ENCODE results near the gene CHAF1B. TPM values are rescaled to one million over a fixed set of nuclear protein-coding genes. Genes with fewer than 3 reads are reported as not detected.
"Not testable (repeated sequence)": the region's sequence is repeated elsewhere in the genome, so short reads cannot be mapped to it uniquely, and the experiment has no call there.

Gene CHAF1B
- total RNA-seq, 1 donor from 2014 or later, result 33.4 TPM

GRCh38 chr21:36399736-36400135 is 14.5 kb downstream of the CHAF1B start:
- H3K27ac Mint-ChIP-seq; H3K27me3 Mint-ChIP-seq; H3K4me3 Mint-ChIP-seq; DNase-seq; H3K9me3 Mint-ChIP-seq; intact Hi-C loops (cut with micrococcal nuclease); H3K4me1 Mint-ChIP-seq: not testable (repeated sequence)
- peaks cover 48% of the 10 kb centered on the region for H3K36me3 Mint-ChIP-seq (ENCODE audit: low read depth)

GRCh38 chr21:36400719-36401118 is 15.5 kb downstream of the CHAF1B start:
- no peaks in the 10 kb centered on the region for H3K27me3 Mint-ChIP-seq
- no peak for DNase-seq
- no peak overlapping the region for H3K4me3 Mint-ChIP-seq
- H3K36me3 Mint-ChIP-seq (ENCODE audit: low read depth), result peaks cover 46% of the 10 kb centered on the region
- H3K27ac Mint-ChIP-seq, result no peak overlapping the region
- no peaks in the 10 kb centered on the region for H3K9me3 Mint-ChIP-seq
- intact Hi-C loops (cut with micrococcal nuclease), result no loop called here
- no peaks in the 10 kb centered on the region for H3K4me1 Mint-ChIP-seq

GRCh38 chr21:36402339-36402738 is 17.1 kb downstream of the CHAF1B start:
- H3K27ac Mint-ChIP-seq, result no peak overlapping the region
- H3K4me3 Mint-ChIP-seq, result no peak overlapping the region
- H3K4me1 Mint-ChIP-seq, result no peaks in the 10 kb centered on the region
- peaks cover 39% of the 10 kb centered on the region for H3K36me3 Mint-ChIP-seq (ENCODE audit: low read depth)
- no peaks in the 10 kb centered on the region for H3K9me3 Mint-ChIP-seq
- DNase-seq, result no peak
- H3K27me3 Mint-ChIP-seq, result no peaks in the 10 kb centered on the region
- intact Hi-C loops (cut with micrococcal nuclease), result no loop called here

- Mint-ChIP-seq H3K36me3 (ENCODE audit: low read depth) (peaks cover 40% of the 10 kb centered on the region), H3K27me3 (no peaks in the 10 kb centered on the region), H3K27ac (no peak overlapping the region), H3K4me1 (no peaks in the 10 kb centered on the region), H3K4me3 (no peak overlapping the region), H3K9me3 (no peaks in the 10 kb centered on the region)
- no peak for DNase-seq
- intact Hi-C loops (cut with micrococcal nuclease), result no loop called here
These were observed 18.5 kb downstream of the CHAF1B start for GRCh38 chr21:36403713-36404112.

GRCh38 chr21:36408568-36408967 is 23.4 kb downstream of the CHAF1B start:
- Mint-ChIP-seq H3K27me3 (no peaks in the 10 kb centered on the region), H3K36me3 (ENCODE audit: low read depth) (peaks cover 42% of the 10 kb centered on the region), H3K27ac (no peak overlapping the region), H3K4me3 (no peak overlapping the region), H3K4me1 (no peaks in the 10 kb centered on the region), H3K9me3 (no peaks in the 10 kb centered on the region)
- DNase-seq, result no peak
- intact Hi-C loops (cut with micrococcal nuclease), result no loop called here

- Mint-ChIP-seq H3K27ac (no peak overlapping the region), H3K36me3 (ENCODE audit: low read depth) (peaks cover 52% of the 10 kb centered on the region), H3K4me3 (no peak overlapping the region), H3K4me1 (no peaks in the 10 kb centered on the region), H3K9me3 (no peaks in the 10 kb centered on the region), H3K27me3 (no peaks in the 10 kb centered on the region)
- DNase-seq, result no peak
- intact Hi-C loops (cut with micrococcal nuclease), result no loop called here
These were observed 26.1 kb downstream of the CHAF1B start for GRCh38 chr21:36411301-36411700.

GRCh38 chr21:36412916-36413315 is 27.7 kb downstream of the CHAF1B start:
- no peak overlapping the region for H3K4me3 Mint-ChIP-seq
- intact Hi-C loops (cut with micrococcal nuclease), result no loop called here
- H3K27me3 Mint-ChIP-seq, result no peaks in the 10 kb centered on the region
- H3K36me3 Mint-ChIP-seq (ENCODE audit: low read depth), result peaks cover 49% of the 10 kb centered on the region
- no peak for DNase-seq
- no peaks in the 10 kb centered on the region for H3K4me1 Mint-ChIP-seq
- H3K27ac Mint-ChIP-seq, result no peak overlapping the region
- no peaks in the 10 kb centered on the region for H3K9me3 Mint-ChIP-seq

GRCh38 chr21:36415375-36415774 is 30.2 kb downstream of the CHAF1B start:
- no peaks in the 10 kb centered on the region for H3K27me3 Mint-ChIP-seq
- no peak overlapping the region for H3K27ac Mint-ChIP-seq
- intact Hi-C loops (cut with micrococcal nuclease), result no loop called here
- no peak overlapping the region for H3K4me3 Mint-ChIP-seq
- H3K36me3 Mint-ChIP-seq (ENCODE audit: low read depth), result peaks cover 45% of the 10 kb centered on the region
- peaks cover 2% of the 10 kb centered on the region for H3K4me1 Mint-ChIP-seq
- no peaks in the 10 kb centered on the region for H3K9me3 Mint-ChIP-seq
- DNase-seq, result no peak

GRCh38 chr21:36419241-36419640 is 34.0 kb downstream of the CHAF1B start:
- Mint-ChIP-seq H3K4me1 (peaks cover 12% of the 10 kb centered on the region), H3K36me3 (ENCODE audit: low read depth) (peaks cover 25% of the 10 kb centered on the region), H3K27me3 (no peaks in the 10 kb centered on the region), H3K9me3 (no peaks in the 10 kb centered on the region), H3K4me3 (no peak overlapping the region), H3K27ac (no peak overlapping the region)
- DNase-seq, result no peak
- intact Hi-C loops (cut with micrococcal nuclease), result no loop called here

- DNase-seq, result peak; percentile 82
- H3K36me3 Mint-ChIP-seq (ENCODE audit: low read depth), result peaks cover 24% of the 10 kb centered on the region
- H3K9me3 Mint-ChIP-seq, result no peaks in the 10 kb centered on the region
- intact Hi-C loops (cut with micrococcal nuclease), result loop anchor here (5.0 kb wide), 1 partner anchor 167 kb away; no protein-coding TSS in a partner anchor
- H3K4me1 Mint-ChIP-seq, result peaks cover 12% of the 10 kb centered on the region
- no peak overlapping the region for H3K27ac Mint-ChIP-seq
- no peaks in the 10 kb centered on the region for H3K27me3 Mint-ChIP-seq
- H3K4me3 Mint-ChIP-seq, result no peak overlapping the region
These were observed 34.8 kb downstream of the CHAF1B start for GRCh38 chr21:36419996-36420395.

GRCh38 chr21:36420571-36421339 is 35.6 kb downstream of the CHAF1B start:
- H3K27ac Mint-ChIP-seq, result no peak overlapping the region
- H3K36me3 Mint-ChIP-seq (ENCODE audit: low read depth), result peaks cover 20% of the 10 kb centered on the region
- H3K4me3 Mint-ChIP-seq, result no peak overlapping the region
- H3K27me3 Mint-ChIP-seq, result no peaks in the 10 kb centered on the region
- DNase-seq, result no peak
- no peaks in the 10 kb centered on the region for H3K9me3 Mint-ChIP-seq
- intact Hi-C loops (cut with micrococcal nuclease), result loop anchor here (5.0 kb wide), 1 partner anchor 167 kb away; no protein-coding TSS in a partner anchor
- peaks cover 12% of the 10 kb centered on the region for H3K4me1 Mint-ChIP-seq

GRCh38 chr21:36422279-36423098 is 37.3 kb downstream of the CHAF1B start:
- Mint-ChIP-seq H3K9me3 (no peaks in the 10 kb centered on the region), H3K27me3 (no peaks in the 10 kb centered on the region), H3K4me3 (no peak overlapping the region), H3K4me1 (peaks cover 12% of the 10 kb centered on the region), H3K36me3 (ENCODE audit: low read depth) (peaks cover 14% of the 10 kb centered on the region), H3K27ac (no peak overlapping the region)
- intact Hi-C loops (cut with micrococcal nuclease), result loop anchor here (5.0 kb wide), 1 partner anchor 165 kb away; no protein-coding TSS in a partner anchor
- peak; percentile 76 for DNase-seq

- peaks cover 9% of the 10 kb centered on the region for H3K36me3 Mint-ChIP-seq (ENCODE audit: low read depth)
- no peaks in the 10 kb centered on the region for H3K9me3 Mint-ChIP-seq
- H3K4me3 Mint-ChIP-seq, result no peak overlapping the region
These were observed 38.7 kb downstream of the CHAF1B start for GRCh38 chr21:36423771-36424433.

GRCh38 chr21:36424592-36424991 is 39.4 kb downstream of the CHAF1B start:
- H3K27me3 Mint-ChIP-seq, result no peaks in the 10 kb centered on the region
- peaks cover 18% of the 10 kb centered on the region for H3K4me1 Mint-ChIP-seq
- no peak overlapping the region for H3K27ac Mint-ChIP-seq
- no peak for DNase-seq
- no peaks in the 10 kb centered on the region for H3K9me3 Mint-ChIP-seq
- intact Hi-C loops (cut with micrococcal nuclease), result loop anchor here (5.0 kb wide), 1 partner anchor 163 kb away; no protein-coding TSS in a partner anchor
- H3K36me3 Mint-ChIP-seq (ENCODE audit: low read depth), result peaks cover 7% of the 10 kb centered on the region
- H3K4me3 Mint-ChIP-seq, result no peak overlapping the region

More at GRCh38 chr21:36423771-36424433, 38.7 kb downstream of the CHAF1B start:
- Mint-ChIP-seq H3K27me3 (no peaks in the 10 kb centered on the region), H3K4me1 (peaks cover 15% of the 10 kb centered on the region), H3K27ac (peak overlapping the region; percentile 53)
- DNase-seq, result no peak
- intact Hi-C loops (cut with micrococcal nuclease), result loop anchor here (5.0 kb wide), 1 partner anchor 163 kb away; no protein-coding TSS in a partner anchor

All from activated CD4-positive, alpha-beta T cell treated with anti-CD3 and anti-CD28 coated beads, Interleukin-2, amount 10 ng/mL, durations not matched to agents 24 days and 14 days (primary cell).